Measurements from ENCODE around the gene PTPRN2.
"Not testable (repeated sequence)": the region's sequence is repeated elsewhere in the genome, so short reads cannot be mapped to it uniquely, and the experiment has no call there.

PTPRN2 gene

DNA sequence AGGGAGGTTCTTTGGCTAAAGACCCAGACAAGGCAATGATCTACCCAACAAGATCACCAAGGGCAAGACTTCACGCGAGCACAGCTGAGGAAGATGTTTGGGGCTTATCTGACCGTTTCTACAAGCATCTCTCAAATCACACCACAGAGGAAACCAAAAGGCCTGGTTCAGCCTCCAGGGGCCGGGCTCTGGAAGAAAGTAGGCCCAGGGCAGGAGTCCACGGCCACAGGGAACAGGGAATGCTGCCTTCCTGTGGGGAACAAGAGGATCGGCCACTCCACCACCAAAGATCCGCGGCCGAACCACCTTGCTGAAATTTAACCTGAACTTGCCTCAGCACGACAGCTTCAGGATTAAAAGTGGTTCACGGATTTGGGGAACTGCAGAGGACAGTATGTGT is 332.5 kb downstream of the PTPRN2 start:
- Histone ChIP-seq H2BK12ac (ENCODE audit: low read length) (no peak overlapping the region), H3K23ac (ENCODE audit: low read depth, low read length, poor library complexity) (no peak overlapping the region), H3K9me3 (replicated peaks in 1 of 2; ENCODE audit: control insufficient read depth in 2 of 2, insufficient read depth in 1 of 2, low read depth in 1 of 2, low read length in 2 of 2) (peaks cover 0 to 11% of the 10 kb centered on the region in 2 donors), H2BK15ac (ENCODE audit: low read length) (no peak overlapping the region), H3K27ac (replicated peaks; ENCODE audit: low read length) (no peak overlapping the region), H2AK5ac (ENCODE audit: low read depth, low read length) (no peak overlapping the region), H4K8ac (ENCODE audit: low read depth, low read length) (no peak overlapping the region), H3K36me3 (replicated peaks in 1 of 2; ENCODE audit: control insufficient read depth in 2 of 2, insufficient read depth in 2 of 2, low read length in 2 of 2) (peaks cover 0 to 1% of the 10 kb centered on the region in 2 donors), H3K27me3 (ENCODE audit: control insufficient read depth in 3 of 3, insufficient read depth in 3 of 3, low read depth in 1 of 3, low read length in 3 of 3) (no peaks in the 10 kb centered on the region), H2BK120ac (ENCODE audit: low read depth, low read length) (no peak overlapping the region), H3K4me2 (ENCODE audit: insufficient read depth, low read length, poor library complexity, severe bottlenecking) (no peak overlapping the region), H3K14ac (ENCODE audit: low read length) (no peak overlapping the region), H3K4me3 (ENCODE audit: low read length in 2 of 2) (no peak overlapping the region), H2AFZ (ENCODE audit: low read length) (no peak overlapping the region), H3K4ac (ENCODE audit: low read length) (no peak overlapping the region), H4K91ac (ENCODE audit: low read depth, low read length, poor library complexity) (no peak overlapping the region), H3K4me1 (ENCODE audit: control insufficient read depth in 2 of 2, insufficient read depth in 1 of 2, low read depth in 1 of 2, low read length in 2 of 2) (peaks cover 0 to 4% of the 10 kb centered on the region in 2 donors), H3K18ac (ENCODE audit: low read length) (peak overlapping the region; percentile 40), H3K9ac (ENCODE audit: low read depth, low read length, poor library complexity) (no peak overlapping the region), H2BK5ac (ENCODE audit: low read length) (no peak overlapping the region), H3K79me1 (ENCODE audit: low read depth, low read length) (peaks cover 3% of the 10 kb centered on the region)
- no peak for DNase-seq (ENCODE audit: low spot score)
- no CpG with 5 or more reads among the region's 11 CpGs for WGBS, 2 donors (ENCODE audit: extremely low coverage in 2 of 2, insufficient read length in 2 of 2, insufficient replicate concordance in 1 of 2)

DNA sequence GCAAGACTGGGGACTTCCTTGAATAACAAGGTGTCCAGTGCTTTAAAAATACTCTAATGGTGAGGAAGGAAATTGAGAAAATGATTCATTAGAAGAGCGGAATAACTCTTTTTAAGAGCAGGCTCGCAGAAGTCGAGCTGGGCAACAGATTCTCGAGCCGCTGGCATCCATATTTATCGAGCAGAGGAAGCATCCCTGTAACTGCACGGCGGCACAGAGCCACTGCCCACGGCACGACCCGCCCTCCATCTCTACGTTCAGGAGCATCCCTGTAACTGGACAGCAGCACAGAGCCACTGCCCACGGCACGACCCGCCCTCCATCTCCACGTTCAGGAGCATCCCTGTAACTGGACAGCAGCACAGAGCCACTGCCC is 334.0 kb downstream of the PTPRN2 start:
- H3K9ac ChIP-seq (ENCODE audit: low read depth, low read length, poor library complexity); H3K27me3 ChIP-seq (ENCODE audit: control insufficient read depth in 3 of 3, insufficient read depth in 3 of 3, low read depth in 1 of 3, low read length in 3 of 3); H3K4me3 ChIP-seq (ENCODE audit: low read length in 2 of 2); H3K4me2 ChIP-seq (ENCODE audit: insufficient read depth, low read length, poor library complexity, severe bottlenecking); H2BK12ac ChIP-seq (ENCODE audit: low read length); DNase-seq (ENCODE audit: low spot score); H2BK120ac ChIP-seq (ENCODE audit: low read depth, low read length); H3K23ac ChIP-seq (ENCODE audit: low read depth, low read length, poor library complexity); H3K4me1 ChIP-seq (ENCODE audit: control insufficient read depth in 2 of 2, insufficient read depth in 1 of 2, low read depth in 1 of 2, low read length in 2 of 2); H3K27ac ChIP-seq (replicated peaks; ENCODE audit: low read length); H2BK15ac ChIP-seq (ENCODE audit: low read length); H3K4ac ChIP-seq (ENCODE audit: low read length); H2AK5ac ChIP-seq (ENCODE audit: low read depth, low read length); H3K79me1 ChIP-seq (ENCODE audit: low read depth, low read length); H4K91ac ChIP-seq (ENCODE audit: low read depth, low read length, poor library complexity); H2BK5ac ChIP-seq (ENCODE audit: low read length); H3K36me3 ChIP-seq (replicated peaks in 1 of 2; ENCODE audit: control insufficient read depth in 2 of 2, insufficient read depth in 2 of 2, low read length in 2 of 2); H3K18ac ChIP-seq (ENCODE audit: low read length); H2AFZ ChIP-seq (ENCODE audit: low read length); H3K14ac ChIP-seq (ENCODE audit: low read length); H4K8ac ChIP-seq (ENCODE audit: low read depth, low read length): not testable (repeated sequence)
- peaks cover 0 to 11% of the 10 kb centered on the region in 2 donors for H3K9me3 ChIP-seq (replicated peaks in 1 of 2; ENCODE audit: control insufficient read depth in 2 of 2, insufficient read depth in 1 of 2, low read depth in 1 of 2, low read length in 2 of 2)
- WGBS, 2 donors (ENCODE audit: extremely low coverage in 2 of 2, insufficient read length in 2 of 2, insufficient replicate concordance in 1 of 2), result no CpG with 5 or more reads among the region's 16 CpGs

DNA sequence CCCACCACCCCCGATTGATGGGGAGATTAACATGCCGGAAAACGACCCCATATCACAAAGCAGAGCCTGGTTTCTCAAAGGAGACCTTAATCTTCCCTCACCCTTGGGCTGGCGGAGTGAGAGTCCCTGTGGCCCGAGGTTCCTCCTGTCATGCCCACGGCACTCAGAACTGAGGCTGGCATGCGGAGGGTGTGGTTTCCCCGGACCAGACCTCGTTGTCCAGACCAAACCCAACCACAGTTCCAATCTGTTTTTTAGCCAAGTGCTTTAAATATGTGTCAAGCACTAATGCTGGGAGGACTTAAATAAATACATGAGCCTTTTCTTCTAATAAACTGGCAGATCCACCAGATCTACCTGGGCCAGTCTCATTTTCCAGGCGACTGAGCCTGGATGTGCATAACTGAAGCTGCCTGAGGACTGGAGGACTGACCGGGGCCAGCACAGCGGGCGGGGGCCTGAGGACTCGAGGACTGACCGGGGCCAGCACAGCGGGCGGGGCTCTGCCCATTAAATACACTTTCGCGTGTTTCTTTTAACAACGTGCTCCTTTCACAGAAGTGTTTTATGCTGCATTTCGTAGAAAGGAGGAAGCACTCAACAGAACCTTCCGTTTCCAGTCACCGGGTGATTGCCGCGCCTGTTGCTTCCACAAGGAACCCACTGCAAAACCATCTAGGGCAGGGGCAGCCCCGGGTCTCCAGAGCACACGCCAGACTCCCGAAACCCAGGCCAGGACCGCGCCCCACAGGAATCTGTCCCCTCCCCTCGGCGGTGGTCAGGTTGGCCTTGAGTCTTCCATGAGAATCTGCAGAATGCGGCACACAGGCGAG is 334.6 kb downstream of the PTPRN2 start:
- WGBS, 2 donors (ENCODE audit: extremely low coverage in 2 of 2, insufficient read length in 2 of 2, insufficient replicate concordance in 1 of 2), result no CpG with 5 or more reads among the region's 34 CpGs
- no peak overlapping the region for H3K9ac ChIP-seq (ENCODE audit: low read depth, low read length, poor library complexity)
- no peak overlapping the region for H2BK120ac ChIP-seq (ENCODE audit: low read depth, low read length)
- peaks cover 0 to 5% of the 10 kb centered on the region in 2 donors for H3K36me3 ChIP-seq (replicated peaks in 1 of 2; ENCODE audit: control insufficient read depth in 2 of 2, insufficient read depth in 2 of 2, low read length in 2 of 2)
- H3K9me3 ChIP-seq (replicated peaks in 1 of 2; ENCODE audit: control insufficient read depth in 2 of 2, insufficient read depth in 1 of 2, low read depth in 1 of 2, low read length in 2 of 2), result peaks cover 0 to 13% of the 10 kb centered on the region in 2 donors
- H3K18ac ChIP-seq (ENCODE audit: low read length), result no peak overlapping the region
- no peaks in the 10 kb centered on the region for H3K27me3 ChIP-seq (ENCODE audit: control insufficient read depth in 3 of 3, insufficient read depth in 3 of 3, low read depth in 1 of 3, low read length in 3 of 3)
- H3K23ac ChIP-seq (ENCODE audit: low read depth, low read length, poor library complexity), result no peak overlapping the region
- no peak overlapping the region for H2AFZ ChIP-seq (ENCODE audit: low read length)
- no peak overlapping the region for H3K14ac ChIP-seq (ENCODE audit: low read length)
- H4K8ac ChIP-seq (ENCODE audit: low read depth, low read length), result no peak overlapping the region
- no peak overlapping the region for H2BK5ac ChIP-seq (ENCODE audit: low read length)
- H3K4ac ChIP-seq (ENCODE audit: low read length), result no peak overlapping the region
- no peak overlapping the region for H3K27ac ChIP-seq (replicated peaks; ENCODE audit: low read length)
- no peak overlapping the region for H2AK5ac ChIP-seq (ENCODE audit: low read depth, low read length)
- H3K4me1 ChIP-seq (ENCODE audit: control insufficient read depth in 2 of 2, insufficient read depth in 1 of 2, low read depth in 1 of 2, low read length in 2 of 2), result no peaks in the 10 kb centered on the region
- no peak overlapping the region for H2BK12ac ChIP-seq (ENCODE audit: low read length)
- H3K4me3 ChIP-seq (ENCODE audit: low read length in 2 of 2), result no peak overlapping the region
- no peak overlapping the region for H2BK15ac ChIP-seq (ENCODE audit: low read length)
- H3K79me1 ChIP-seq (ENCODE audit: low read depth, low read length), result peaks cover 7% of the 10 kb centered on the region
- no peak overlapping the region for H4K91ac ChIP-seq (ENCODE audit: low read depth, low read length, poor library complexity)
- DNase-seq (ENCODE audit: low spot score), result no peak
- H3K4me2 ChIP-seq (ENCODE audit: insufficient read depth, low read length, poor library complexity, severe bottlenecking), result no peak overlapping the region

DNA sequence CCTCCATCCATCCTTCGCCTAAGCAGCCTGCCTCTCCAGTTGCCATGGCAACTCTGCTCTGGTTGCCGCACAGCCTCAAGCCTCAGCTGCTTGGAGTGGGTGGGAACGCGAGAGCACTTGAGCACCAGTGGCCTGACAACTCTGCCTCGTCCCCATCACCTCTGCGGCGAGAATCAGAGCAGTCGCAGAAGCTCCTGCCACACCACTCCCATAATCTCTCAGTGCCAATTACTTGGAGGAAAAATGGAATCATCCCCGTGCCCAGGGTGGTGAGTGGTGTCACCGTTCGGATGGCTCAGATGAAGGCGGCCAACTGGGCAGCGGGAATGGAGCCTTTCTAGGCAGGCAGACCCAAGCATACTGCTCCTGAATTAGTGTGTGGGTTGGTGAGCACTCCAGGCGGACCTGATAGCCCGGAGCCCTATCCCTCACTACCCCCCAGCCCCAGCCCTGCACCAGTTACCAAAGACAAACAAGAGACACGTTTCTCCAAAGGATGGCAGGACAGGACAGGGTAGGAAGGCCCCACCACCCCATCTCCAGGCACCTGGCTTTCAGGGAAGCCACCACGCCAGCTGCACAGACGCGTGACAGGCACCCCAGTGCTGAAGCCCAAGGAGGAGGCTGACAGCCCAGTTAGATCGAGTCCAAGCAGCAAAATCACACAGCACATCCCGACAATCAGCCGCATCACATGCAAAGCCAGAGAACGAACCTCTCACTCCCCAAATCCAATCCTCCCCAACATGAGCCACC is 335.4 kb downstream of the PTPRN2 start:
- H4K8ac ChIP-seq (ENCODE audit: low read depth, low read length), result no peak overlapping the region
- H3K9me3 ChIP-seq (replicated peaks in 1 of 2; ENCODE audit: control insufficient read depth in 2 of 2, insufficient read depth in 1 of 2, low read depth in 1 of 2, low read length in 2 of 2), result peaks cover 0 to 11% of the 10 kb centered on the region in 2 donors
- H3K4ac ChIP-seq (ENCODE audit: low read length), result no peak overlapping the region
- H3K23ac ChIP-seq (ENCODE audit: low read depth, low read length, poor library complexity), result peak overlapping the region; percentile 23
- no peak overlapping the region for H3K4me2 ChIP-seq (ENCODE audit: insufficient read depth, low read length, poor library complexity, severe bottlenecking)
- H2AFZ ChIP-seq (ENCODE audit: low read length), result no peak overlapping the region
- peak overlapping the region; percentile 0 for H3K9ac ChIP-seq (ENCODE audit: low read depth, low read length, poor library complexity)
- H2BK12ac ChIP-seq (ENCODE audit: low read length), result no peak overlapping the region
- no peak overlapping the region for H2BK120ac ChIP-seq (ENCODE audit: low read depth, low read length)
- H3K36me3 ChIP-seq (replicated peaks in 1 of 2; ENCODE audit: control insufficient read depth in 2 of 2, insufficient read depth in 2 of 2, low read length in 2 of 2), result peaks cover 0 to 5% of the 10 kb centered on the region in 2 donors
- no peak for DNase-seq (ENCODE audit: low spot score)
- H2BK5ac ChIP-seq (ENCODE audit: low read length), result no peak overlapping the region
- peaks cover 7% of the 10 kb centered on the region for H3K79me1 ChIP-seq (ENCODE audit: low read depth, low read length)
- no peak overlapping the region for H2BK15ac ChIP-seq (ENCODE audit: low read length)
- no CpG with 5 or more reads among the region's 23 CpGs for WGBS, 2 donors (ENCODE audit: extremely low coverage in 2 of 2, insufficient read length in 2 of 2, insufficient replicate concordance in 1 of 2)
- no peak overlapping the region for H3K14ac ChIP-seq (ENCODE audit: low read length)
- no peak overlapping the region for H3K4me3 ChIP-seq (ENCODE audit: low read length in 2 of 2)
- peak overlapping the region; percentile 40 for H3K18ac ChIP-seq (ENCODE audit: low read length)
- no peaks in the 10 kb centered on the region for H3K27me3 ChIP-seq (ENCODE audit: control insufficient read depth in 3 of 3, insufficient read depth in 3 of 3, low read depth in 1 of 3, low read length in 3 of 3)
- peak overlapping the region; percentile 31 for H2AK5ac ChIP-seq (ENCODE audit: low read depth, low read length)
- H4K91ac ChIP-seq (ENCODE audit: low read depth, low read length, poor library complexity), result no peak overlapping the region
- no peaks in the 10 kb centered on the region for H3K4me1 ChIP-seq (ENCODE audit: control insufficient read depth in 2 of 2, insufficient read depth in 1 of 2, low read depth in 1 of 2, low read length in 2 of 2)
- H3K27ac ChIP-seq (replicated peaks; ENCODE audit: low read length), result no peak overlapping the region
